ENCODE data around the gene OR6B3. TPM values are rescaled to one million over a fixed set of nuclear protein-coding genes. Genes with fewer than 3 reads are reported as not detected.

OR6B3 gene
- total RNA-seq, 1 donor from 2014 or later: not detected

DNA sequence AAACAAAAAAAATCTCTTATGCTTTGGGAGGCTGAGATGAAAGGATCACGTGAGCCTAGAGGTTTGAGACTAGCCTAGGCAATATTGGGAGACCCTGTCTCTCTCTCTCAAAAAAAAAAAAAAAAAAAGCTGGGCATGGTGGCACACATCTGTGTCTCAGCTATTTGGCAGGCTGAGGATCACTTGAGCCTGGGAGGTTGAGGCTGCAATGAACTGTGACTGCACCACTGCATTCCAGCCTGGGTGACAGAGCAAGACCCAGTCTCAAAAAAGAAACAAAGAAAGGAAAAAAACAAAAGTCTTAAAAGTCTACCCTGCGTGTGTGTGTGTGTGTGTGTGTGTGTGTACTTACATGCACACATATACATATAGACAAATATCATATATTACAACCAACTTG lies 25.3 kb upstream of the OR6B3 start:
- no peak for DNase-seq (ENCODE audit: low read depth, low spot score)
- Mint-ChIP-seq H3K27me3 (ENCODE audit: low read depth) (peaks cover 25% of the 10 kb centered on the region), H3K9me3 (peaks cover 26% of the 10 kb centered on the region), H3K36me3 (ENCODE audit: low read depth) (peaks cover 8% of the 10 kb centered on the region), H3K4me3 (no peak overlapping the region), H3K4me1 (no peaks in the 10 kb centered on the region), H3K27ac (ENCODE audit: unreplicated experiment) (no peak overlapping the region)
- TF ChIP-seq, protein P1, sequence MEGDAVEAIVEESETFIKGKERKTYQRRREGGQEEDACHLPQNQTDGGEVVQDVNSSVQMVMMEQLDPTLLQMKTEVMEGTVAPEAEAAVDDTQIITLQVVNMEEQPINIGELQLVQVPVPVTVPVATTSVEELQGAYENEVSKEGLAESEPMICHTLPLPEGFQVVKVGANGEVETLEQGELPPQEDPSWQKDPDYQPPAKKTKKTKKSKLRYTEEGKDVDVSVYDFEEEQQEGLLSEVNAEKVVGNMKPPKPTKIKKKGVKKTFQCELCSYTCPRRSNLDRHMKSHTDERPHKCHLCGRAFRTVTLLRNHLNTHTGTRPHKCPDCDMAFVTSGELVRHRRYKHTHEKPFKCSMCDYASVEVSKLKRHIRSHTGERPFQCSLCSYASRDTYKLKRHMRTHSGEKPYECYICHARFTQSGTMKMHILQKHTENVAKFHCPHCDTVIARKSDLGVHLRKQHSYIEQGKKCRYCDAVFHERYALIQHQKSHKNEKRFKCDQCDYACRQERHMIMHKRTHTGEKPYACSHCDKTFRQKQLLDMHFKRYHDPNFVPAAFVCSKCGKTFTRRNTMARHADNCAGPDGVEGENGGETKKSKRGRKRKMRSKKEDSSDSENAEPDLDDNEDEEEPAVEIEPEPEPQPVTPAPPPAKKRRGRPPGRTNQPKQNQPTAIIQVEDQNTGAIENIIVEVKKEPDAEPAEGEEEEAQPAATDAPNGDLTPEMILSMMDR (conservative IDR thresholded peaks at IDR 0.05): no peak

DNA sequence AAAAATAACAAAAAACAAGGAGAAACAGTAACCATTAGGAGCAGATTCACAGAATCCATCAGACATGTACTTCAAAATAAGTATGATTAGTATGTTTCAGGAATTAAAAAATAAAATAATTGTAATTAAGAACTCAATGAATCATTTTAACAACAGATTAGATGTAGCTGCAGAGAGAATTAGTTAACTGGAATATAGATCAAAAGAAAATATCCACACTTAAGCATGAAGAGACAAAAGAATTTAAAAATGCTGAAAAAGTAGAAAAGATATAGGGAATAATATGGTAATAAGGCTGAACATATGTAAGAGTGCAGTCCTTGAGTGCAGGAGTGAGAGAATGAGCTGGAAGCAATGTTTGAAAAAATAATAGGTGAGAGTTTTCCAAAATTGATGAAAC lies 24.1 kb upstream of the OR6B3 start:
- TF ChIP-seq, protein P1 (conservative IDR thresholded peaks at IDR 0.05): no peak
- Mint-ChIP-seq H3K36me3 (ENCODE audit: low read depth) (peaks cover 8% of the 10 kb centered on the region), H3K27ac (ENCODE audit: unreplicated experiment) (no peak overlapping the region), H3K4me3 (no peak overlapping the region), H3K9me3 (peaks cover 26% of the 10 kb centered on the region), H3K27me3 (ENCODE audit: low read depth) (peaks cover 20% of the 10 kb centered on the region), H3K4me1 (no peaks in the 10 kb centered on the region)
- DNase-seq (ENCODE audit: low read depth, low spot score): no peak

DNA sequence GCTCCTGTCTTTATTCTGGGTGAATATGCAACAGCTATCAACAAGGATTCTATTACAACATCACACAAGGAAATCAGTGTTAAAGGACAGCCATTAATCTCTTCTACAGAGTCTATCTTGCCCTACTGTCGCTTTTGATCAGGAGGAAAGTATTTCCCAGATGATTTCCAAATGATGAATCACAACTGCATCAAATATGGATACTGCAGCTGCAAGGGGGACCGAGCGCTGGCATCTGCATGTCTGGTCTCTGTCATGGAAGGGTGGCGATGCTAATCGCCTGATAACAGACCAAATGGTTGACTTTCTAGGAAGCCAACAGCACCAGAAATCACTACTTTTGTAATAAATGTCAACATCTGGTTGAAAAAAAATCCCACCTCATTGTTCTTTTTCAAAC lies 21.2 kb upstream of the OR6B3 start:
- H3K9me3 Mint-ChIP-seq: peaks cover 21% of the 10 kb centered on the region

DNA sequence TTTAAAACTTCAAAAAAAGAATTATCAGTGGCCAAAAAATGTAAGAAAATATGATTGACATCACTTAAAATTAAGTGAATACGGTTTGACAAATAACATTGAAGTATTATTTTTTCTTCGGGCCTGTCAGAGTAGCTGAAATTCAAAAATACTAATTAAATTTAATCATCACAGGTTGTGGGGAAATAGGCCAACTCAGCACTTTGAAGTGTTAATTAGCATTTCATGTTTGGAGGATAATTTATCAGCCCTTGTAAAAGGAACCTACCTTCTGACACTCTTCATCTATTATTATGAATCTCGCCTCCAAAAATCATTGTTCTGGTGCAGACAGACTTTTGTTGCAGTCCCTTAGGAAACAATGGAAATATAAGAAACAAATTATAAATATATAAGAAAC lies 17.6 kb upstream of the OR6B3 start:
- H3K27me3 Mint-ChIP-seq (ENCODE audit: low read depth): peaks cover 39% of the 10 kb centered on the region
- peaks cover 5% of the 10 kb centered on the region for H3K9me3 Mint-ChIP-seq
- H3K27ac Mint-ChIP-seq (ENCODE audit: unreplicated experiment): no peak overlapping the region
- no peak for DNase-seq (ENCODE audit: low read depth, low spot score)
- H3K4me3 Mint-ChIP-seq: no peak overlapping the region
- H3K36me3 Mint-ChIP-seq (ENCODE audit: low read depth): no peaks in the 10 kb centered on the region
- TF ChIP-seq, protein P1 (conservative IDR thresholded peaks at IDR 0.05): no peak
- no peaks in the 10 kb centered on the region for H3K4me1 Mint-ChIP-seq

More for the DNA sequence above, 21.2 kb upstream of the OR6B3 start:
- Mint-ChIP-seq H3K4me3 (no peak overlapping the region), H3K27me3 (ENCODE audit: low read depth) (peaks cover 13% of the 10 kb centered on the region), H3K36me3 (ENCODE audit: low read depth) (peaks cover 8% of the 10 kb centered on the region), H3K27ac (ENCODE audit: unreplicated experiment) (no peak overlapping the region), H3K4me1 (no peaks in the 10 kb centered on the region)
- no peak for DNase-seq (ENCODE audit: low read depth, low spot score)
- TF ChIP-seq, protein P1 (conservative IDR thresholded peaks at IDR 0.05): no peak

DNA sequence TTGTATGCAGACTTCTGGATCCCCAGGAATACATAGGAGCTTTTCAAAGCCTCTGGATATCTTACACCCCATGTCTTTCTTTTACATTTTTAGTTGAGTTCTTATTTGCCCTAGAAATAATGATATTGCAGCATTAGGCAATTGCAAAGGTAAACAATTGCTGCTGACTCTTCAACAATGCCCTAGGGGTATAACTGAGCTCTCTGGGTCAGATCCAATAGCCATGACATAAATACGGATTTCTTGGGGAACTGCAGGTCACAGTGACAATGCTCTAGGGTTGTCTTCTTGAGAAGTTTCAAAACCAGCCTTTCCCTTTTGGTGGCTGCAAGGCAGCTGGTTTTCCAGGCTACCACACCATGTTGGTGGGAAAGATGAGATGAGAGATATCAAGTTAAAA lies 16.5 kb upstream of the OR6B3 start:
- Mint-ChIP-seq H3K4me3 (no peak overlapping the region), H3K27ac (ENCODE audit: unreplicated experiment) (no peak overlapping the region), H3K27me3 (ENCODE audit: low read depth) (peaks cover 43% of the 10 kb centered on the region), H3K4me1 (no peaks in the 10 kb centered on the region), H3K36me3 (ENCODE audit: low read depth) (no peaks in the 10 kb centered on the region), H3K9me3 (no peaks in the 10 kb centered on the region)
- no peak for DNase-seq (ENCODE audit: low read depth, low spot score)
- TF ChIP-seq, protein P1 (conservative IDR thresholded peaks at IDR 0.05): no peak

DNA sequence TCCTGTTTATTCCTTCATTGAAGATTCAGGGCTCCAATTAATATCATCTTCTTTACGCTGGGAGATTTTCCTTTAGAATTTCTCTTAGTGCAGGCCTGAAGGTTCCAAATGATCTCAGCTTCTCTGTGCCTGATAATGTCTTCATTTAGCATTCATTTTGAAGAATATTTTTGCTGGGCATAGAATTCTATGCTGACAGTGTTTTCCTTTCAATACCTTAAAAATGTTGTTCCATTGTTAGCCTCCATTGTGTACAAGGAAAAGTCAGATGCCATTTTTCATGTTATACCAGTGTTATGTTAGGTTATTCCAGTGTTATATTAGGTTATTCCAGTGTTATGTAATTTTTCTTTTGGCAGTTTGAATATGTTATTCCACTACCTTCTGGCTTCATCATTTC lies 14.9 kb upstream of the OR6B3 start:
- peaks cover 54% of the 10 kb centered on the region for H3K27me3 Mint-ChIP-seq (ENCODE audit: low read depth)

More for the DNA sequence above, 14.9 kb upstream of the OR6B3 start:
- Mint-ChIP-seq H3K4me3 (no peak overlapping the region), H3K9me3 (no peaks in the 10 kb centered on the region), H3K4me1 (no peaks in the 10 kb centered on the region), H3K27ac (ENCODE audit: unreplicated experiment) (no peak overlapping the region), H3K36me3 (ENCODE audit: low read depth) (no peaks in the 10 kb centered on the region)
- no peak for DNase-seq (ENCODE audit: low read depth, low spot score)
- TF ChIP-seq, protein P1 (conservative IDR thresholded peaks at IDR 0.05): no peak

All from neural crest cell (in vitro differentiated cells).